CD4-positive, alpha-beta memory T cell (primary cell): ENCODE data around the gene BIRC3. TPM values are rescaled to one million over a fixed set of nuclear protein-coding genes. Genes with fewer than 3 reads are reported as not detected.

Source experiments
- polyA plus RNA-seq, 2 donors: library from polyadenylated mRNA; unstranded; fragments of 300-500 nt; fragmentation: Illumina TruSeq; gene quantifications; one replicate each; pipeline ENCODE4 v1.2.3, GENCODE V29; 2021
- total RNA-seq, 2 experiments: library from RNA; stranded (reverse); gene quantifications; one replicate each; pipeline ENCODE4 v1.2.3, GENCODE V29; 2021

Gene BIRC3
- total and polyA plus RNA-seq, 4 experiments from 2014 or later, result 82.5 to 198 (median 142) TPM

Other genes with a start within 250 kb of the BIRC3 start
- under 1 TPM; 0.44 to 0.75 TPM for gene YAP1, start 207.0 kb upstream of the BIRC3 start, total RNA-seq
- gene YAP1, start 207.0 kb upstream of the BIRC3 start, polyA plus RNA-seq, result not detected
- gene BIRC2, start 29.7 kb downstream of the BIRC3 start, total RNA-seq, result 10 to 100 TPM; 60.9 to 61.2 TPM
- 10 to 100 TPM; 28.8 to 33.4 TPM for gene BIRC2, start 29.7 kb downstream of the BIRC3 start, polyA plus RNA-seq
- 100 to 1,000 TPM; 383 to 397 TPM for gene TMEM123, start 135.3 kb downstream of the BIRC3 start, total RNA-seq
- 100 to 1,000 TPM; 752 to 839 TPM for gene TMEM123, start 135.3 kb downstream of the BIRC3 start, polyA plus RNA-seq
- gene MMP7, start 213.3 kb downstream of the BIRC3 start, total RNA-seq, result not detected
- gene MMP7, start 213.3 kb downstream of the BIRC3 start, polyA plus RNA-seq, result not detected